ENCODE results near the gene RBM48.
"Not testable (repeated sequence)": the region's sequence is repeated elsewhere in the genome, so short reads cannot be mapped to it uniquely, and the experiment has no call there.

The RBM48 gene

DNA sequence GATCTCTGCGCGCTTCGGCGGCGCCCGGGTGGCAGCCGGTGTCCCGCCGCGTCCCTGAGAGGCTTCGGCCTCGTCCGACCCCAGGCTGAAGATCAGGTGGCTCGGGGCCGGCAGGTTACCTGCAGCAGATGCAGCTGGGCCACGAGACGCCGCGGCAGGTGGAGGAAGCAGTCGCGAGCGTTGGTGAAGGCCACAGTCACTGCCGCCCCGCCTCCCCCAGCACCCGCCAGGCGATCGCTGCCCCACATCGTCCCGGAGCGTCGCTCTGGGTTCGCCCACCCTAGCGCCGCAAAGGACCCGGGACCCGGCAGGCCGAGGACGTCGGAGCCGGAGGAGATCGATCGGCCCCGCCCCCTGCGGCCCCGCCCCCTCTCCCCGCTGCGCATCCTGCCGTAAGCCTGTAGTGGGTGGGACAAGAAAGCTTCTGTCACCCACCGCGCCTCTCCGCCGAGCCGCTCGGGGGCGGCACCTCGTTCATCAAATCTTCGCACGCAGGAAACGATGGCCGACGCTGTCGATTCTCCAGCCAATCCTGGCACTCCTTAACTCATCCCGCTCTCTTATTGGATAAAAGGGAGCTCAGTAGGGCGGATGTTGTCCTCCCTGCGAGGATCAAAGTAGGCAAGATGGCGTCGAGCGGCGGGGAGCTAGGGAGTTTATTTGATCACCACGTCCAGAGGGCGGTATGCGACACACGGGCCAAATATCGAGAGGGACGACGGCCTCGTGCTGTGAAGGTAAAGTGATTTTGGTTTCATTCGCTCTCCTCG is at the start of gene RBM48, which contains the start of gene PEX1:
Gene RBM48 (plus strand): TSS at position 608 of the 770 bp plus-strand sequence. CDS start 19 bp downstream, at position 627.
Gene PEX1 (minus strand): TSS at position 333 of the 770 bp plus-strand sequence. CDS start 85 bp downstream, at position 248.
- in situ Hi-C loops (cut with HindIII; ENCODE audit: low sequenced_read_pairs), result no loop called here

DNA sequence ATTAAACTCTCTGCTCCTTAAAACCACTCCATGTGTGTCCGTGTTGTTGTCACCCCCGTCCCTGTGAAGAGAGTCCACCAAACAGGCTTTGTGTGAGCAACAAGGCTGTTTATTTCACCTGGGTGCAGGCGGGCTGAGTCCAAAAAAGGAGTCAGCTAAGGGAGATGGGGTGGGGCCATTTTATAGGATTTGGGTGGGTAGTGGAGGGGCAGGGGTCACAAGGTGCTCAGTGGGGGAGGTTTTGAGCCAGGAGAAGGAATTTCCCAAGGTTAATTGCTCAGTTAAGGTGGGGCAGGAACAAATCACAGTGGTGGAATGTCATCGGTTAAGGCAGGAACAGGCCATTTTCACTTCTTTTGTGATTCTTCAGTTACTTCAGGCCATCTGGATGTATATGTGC is 49.4 kb upstream of the RBM48 start:
- in situ Hi-C loops (cut with HindIII; ENCODE audit: low sequenced_read_pairs), result not testable (repeated sequence)

DNA sequence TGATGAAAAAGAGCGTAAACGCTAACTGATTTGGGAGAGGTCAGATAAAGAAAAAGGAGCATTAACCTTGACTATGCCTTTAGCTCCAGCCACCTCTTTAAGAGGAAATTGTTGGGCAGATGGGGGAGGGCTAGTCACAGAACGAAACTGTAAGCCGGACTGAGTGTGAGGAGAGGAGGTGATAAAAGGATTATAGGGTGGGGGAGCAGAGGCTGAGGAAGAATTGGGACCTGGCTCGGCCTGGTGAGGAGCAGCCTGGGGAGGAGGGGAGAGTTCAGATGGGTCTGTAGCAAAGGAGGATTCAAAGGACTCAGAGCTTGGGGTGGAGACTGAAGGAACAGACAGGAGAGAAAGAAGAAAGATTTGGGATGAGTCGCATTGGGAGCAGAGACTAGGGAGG is 45.0 kb upstream of the RBM48 start:
- in situ Hi-C loops (cut with HindIII; ENCODE audit: low sequenced_read_pairs), result not testable (repeated sequence)

DNA sequence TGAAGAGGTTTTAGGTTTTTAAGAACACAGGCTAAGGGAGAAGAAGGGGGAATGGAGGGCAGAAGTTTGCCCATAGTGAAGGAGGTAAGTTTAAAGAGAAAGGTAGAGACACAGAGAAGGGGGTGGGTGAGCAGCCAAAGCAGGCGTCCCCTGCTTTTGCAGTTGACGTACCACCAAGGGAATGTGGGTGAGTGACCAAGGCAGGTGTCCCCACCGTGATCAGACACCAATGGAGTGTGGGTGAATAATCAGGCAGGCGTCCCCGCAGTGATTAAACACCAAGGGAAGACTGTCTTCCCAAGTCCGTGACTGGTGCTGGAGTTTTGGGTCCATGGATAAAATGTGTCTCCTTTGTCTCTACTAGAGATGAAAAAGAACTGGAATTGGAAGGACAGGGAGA is 44.4 kb upstream of the RBM48 start:
- in situ Hi-C loops (cut with HindIII; ENCODE audit: low sequenced_read_pairs), result not testable (repeated sequence)

DNA sequence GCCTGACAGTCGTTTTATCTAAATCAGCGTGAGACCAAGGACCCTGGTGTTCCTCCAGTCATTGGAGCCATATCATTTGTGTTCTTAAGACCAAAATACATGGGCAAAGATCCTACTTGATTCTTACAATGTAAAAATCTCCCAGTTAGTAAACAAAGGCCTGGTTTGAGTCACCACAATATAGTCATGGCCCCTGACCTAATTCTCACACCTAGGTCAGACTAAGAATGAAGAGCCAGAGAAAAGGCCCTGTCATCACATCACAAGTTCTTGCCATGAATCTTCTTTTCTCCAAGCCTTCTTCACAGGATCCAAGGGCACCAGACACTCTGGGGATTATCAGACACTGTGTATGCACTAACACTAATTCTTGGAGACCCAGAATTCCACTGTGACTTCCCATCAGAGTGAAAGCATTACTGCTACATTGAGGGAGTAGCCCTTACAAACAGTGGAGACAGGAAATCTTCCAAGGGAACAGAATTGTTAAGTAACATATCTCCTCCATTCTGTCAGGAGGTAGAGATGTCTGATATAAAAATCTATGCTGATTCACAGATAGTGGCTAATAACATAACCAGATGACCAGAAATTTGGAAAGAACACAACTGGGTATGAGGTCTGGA is 43.2 kb upstream of the RBM48 start:
- in situ Hi-C loops (cut with HindIII; ENCODE audit: low sequenced_read_pairs), result no loop called here

DNA sequence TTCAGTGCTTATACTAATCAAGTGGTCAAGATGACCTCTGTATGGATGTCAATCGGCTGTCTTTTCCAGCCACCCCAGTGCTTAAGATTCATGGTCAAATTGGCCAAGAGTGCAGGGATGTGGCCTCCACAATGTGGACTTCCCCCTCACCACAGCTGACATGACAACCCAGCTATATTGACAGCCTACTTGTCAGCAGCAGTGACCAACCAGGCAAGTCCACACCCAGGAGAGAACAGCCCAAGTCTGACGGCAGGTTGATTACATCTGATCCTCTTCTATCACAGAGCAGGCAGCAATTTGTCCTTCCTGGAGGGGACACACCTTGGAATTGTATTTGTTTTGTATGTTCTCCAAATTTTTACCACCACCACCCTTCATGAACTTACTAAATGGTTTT is 42.6 kb upstream of the RBM48 start:
- in situ Hi-C loops (cut with HindIII; ENCODE audit: low sequenced_read_pairs), result no loop called here

DNA sequence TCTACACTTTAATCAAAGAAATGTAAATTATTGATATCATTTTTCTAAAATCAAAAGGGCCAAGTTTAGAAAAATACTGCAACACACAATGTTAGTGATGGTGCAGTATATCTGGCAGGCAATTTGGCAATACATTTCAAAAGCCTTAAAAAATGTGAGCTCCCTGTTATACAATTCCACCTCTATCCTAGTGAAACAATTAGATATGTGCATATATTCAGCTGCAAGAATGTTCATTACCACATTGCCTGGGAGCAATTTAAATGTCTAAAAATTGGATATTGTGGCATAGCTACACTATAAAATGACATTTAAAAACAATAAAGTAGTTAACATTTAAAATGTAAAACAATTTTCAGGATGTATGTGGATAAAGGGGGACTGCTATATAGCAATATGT is 40.8 kb upstream of the RBM48 start:
- in situ Hi-C loops (cut with HindIII; ENCODE audit: low sequenced_read_pairs), result no loop called here

DNA sequence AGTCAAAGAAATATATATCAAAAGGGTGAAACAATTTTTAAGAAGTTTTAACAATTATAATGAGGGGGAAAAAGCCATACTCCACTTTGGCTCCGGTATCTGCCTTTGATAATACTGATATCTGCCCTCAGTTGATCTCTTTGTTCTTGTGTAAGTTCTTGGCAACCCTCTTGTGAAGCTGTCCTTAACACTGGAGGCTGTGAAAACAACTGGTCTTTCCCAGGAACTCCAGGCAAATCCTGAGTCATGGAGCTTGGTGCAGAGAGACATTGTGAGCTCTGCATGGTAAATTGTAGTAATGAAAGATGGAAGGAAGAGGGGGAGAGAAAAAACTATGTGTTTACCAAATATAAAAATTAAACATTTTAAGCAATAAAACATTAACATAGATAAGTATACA is 39.0 kb upstream of the RBM48 start:
- in situ Hi-C loops (cut with HindIII; ENCODE audit: low sequenced_read_pairs), result no loop called here

DNA sequence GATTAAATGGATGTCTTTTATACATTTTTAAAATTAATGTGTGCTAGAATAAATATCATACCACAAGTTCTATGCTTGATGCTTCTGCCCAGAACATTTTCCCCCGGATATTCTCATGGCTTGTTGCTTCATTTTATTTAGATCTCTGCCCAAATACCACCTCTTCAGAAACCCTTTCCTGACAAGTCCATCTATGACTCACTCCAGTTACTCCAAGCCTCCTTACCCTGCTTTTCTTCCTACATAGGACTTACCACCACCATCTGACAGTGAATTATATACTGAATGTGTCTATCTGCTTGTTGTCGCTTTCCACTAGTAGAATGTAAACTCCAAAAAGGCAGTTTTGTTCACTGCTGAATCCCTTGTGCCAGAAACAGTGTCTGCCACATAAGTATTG is 31.7 kb upstream of the RBM48 start:
- in situ Hi-C loops (cut with HindIII; ENCODE audit: low sequenced_read_pairs), result no loop called here

DNA sequence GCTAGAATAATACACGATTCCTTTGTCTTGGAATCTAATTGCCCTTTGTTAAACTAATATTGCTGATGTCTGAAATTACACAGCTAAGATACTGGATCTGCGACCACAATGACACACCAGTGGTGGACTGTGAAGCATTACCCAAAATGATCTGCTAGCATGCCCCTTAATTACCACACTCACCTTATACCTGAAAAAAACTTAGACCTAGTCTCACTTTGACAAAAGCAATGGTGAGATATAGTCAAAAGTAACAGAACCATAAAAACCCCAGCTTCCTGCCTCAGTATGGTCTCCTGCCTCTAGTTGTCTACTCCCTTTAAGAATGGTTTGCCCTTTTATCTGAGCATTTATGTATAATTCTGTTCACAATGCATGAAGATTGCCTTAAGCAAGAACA is 30.0 kb upstream of the RBM48 start:
- in situ Hi-C loops (cut with HindIII; ENCODE audit: low sequenced_read_pairs), result no loop called here

DNA sequence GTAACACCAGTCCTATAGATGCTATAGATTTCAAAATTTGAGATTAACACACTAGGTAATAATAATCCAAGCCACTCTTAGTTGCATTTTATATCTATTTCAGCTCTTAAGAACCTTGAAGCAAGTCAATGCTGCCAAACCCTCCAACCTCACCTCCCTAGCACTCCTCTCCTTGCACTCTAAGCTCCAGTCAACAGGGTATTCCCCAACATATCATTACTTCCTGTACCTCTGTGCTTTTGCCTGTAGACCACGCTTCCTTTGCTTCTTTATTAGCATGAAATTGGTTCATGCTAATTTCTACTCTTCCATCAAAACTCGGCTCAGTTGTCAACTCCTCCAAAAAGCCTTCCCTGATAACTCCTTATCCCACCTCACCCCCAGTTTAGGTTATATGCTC is 24.8 kb upstream of the RBM48 start:
- in situ Hi-C loops (cut with HindIII; ENCODE audit: low sequenced_read_pairs), result no loop called here

DNA sequence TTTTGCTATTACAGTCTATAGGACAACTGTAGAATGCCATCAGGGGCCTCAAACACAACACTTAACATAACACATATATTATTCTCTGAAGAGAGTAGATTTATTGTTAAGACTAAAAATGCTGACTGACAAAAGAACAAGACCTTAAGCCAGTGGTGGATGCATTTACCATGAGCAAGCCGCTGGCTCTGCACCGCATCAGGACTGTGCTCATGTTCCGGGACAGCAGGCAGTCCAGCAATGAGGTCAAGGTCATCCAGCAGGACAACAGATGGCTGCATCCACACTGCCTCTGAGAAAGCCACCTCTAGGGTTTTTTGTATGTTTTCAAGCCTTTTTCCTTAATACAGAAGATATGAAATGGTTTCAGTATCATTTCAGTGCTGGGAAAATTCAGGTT is 24.0 kb upstream of the RBM48 start:
- in situ Hi-C loops (cut with HindIII; ENCODE audit: low sequenced_read_pairs), result no loop called here

DNA sequence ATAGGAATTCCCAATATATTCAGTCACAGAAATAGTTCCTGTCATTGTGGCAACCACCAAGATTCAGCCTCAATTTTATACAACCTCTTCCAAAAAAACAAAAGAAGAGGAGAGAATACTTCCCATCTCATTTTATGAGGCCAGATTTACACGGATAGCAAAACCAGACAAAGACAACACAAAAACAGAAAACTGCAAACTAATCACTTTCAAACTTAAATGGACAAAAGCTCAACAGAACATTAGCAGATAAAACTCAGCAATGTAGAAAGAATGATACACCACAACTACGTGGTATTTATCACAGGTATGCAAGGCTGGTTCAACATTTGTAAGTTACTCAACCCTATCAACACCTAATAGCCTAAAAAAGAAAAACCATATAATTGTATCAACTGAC is 22.2 kb upstream of the RBM48 start:
- in situ Hi-C loops (cut with HindIII; ENCODE audit: low sequenced_read_pairs), result no loop called here

DNA sequence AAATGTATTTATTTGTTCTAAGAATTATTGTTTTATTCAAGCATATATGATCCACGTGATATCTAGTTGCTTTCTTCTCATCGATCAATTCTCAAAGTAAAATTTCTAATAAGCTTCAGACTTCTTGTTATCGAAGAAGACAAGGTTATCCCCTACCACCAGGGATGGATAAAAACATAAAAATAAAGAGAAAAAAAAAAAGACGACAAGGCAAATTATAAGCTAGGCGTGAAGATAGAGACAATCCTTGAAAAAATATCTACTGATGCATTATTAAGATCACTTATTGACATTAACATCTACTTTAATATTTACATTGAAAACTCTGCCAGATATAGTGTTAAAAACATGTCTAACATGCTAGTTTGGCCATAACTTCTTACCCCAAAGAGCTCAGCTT is 19.6 kb upstream of the RBM48 start:
- in situ Hi-C loops (cut with HindIII; ENCODE audit: low sequenced_read_pairs), result no loop called here

DNA sequence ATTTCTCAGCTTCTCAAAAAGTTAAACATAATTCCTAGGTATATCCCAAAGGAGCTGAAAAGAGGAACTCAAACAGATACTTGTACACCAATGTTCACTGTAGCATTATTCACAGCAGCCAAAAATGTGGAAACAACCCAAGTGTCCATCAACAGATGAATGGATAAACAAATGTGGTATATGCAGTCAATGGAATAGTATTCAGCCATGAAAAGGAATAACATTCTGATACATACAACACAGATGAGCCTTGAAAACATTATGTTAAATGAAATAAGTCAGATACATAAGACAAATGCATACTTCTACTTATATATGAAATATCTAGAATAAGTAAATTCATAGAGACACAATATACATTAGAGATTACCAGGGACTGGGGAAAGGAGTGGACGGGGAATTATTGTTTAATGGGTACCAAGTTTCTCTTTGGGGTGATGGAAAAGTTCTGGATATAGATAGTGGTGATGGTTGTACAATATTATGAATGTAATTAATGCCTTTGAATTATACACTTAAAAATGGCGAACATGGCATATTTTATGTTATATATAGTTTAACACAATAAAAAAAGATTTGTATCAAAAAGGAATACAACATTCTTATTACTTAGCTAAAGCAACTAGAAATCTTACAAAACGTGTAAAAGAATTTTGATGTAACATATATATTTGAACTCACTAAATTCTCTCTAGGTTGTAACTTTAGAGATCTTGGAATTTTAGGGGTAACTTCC is 15.3 kb upstream of the RBM48 start:
- in situ Hi-C loops (cut with HindIII; ENCODE audit: low sequenced_read_pairs), result no loop called here

DNA sequence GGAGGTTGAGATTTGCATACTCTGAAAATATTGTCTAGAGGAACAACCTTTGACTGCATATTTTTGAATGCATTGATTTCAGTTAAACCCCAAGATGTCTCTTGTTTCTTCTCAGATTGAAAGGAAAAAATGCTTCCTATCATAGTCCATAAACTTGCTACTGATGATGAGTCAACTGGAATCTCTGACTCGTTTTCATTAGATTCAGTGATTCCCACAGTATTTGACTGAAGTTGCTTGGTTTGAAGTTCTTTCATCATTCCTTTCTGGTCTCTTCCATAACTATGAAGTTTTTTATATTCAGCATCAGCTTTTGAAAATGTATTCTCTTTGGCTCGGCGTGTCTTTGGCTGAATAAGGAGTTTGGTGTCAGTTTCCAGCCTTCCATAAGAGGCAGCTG is 11.0 kb upstream of the RBM48 start:
- in situ Hi-C loops (cut with HindIII; ENCODE audit: low sequenced_read_pairs), result no loop called here

DNA sequence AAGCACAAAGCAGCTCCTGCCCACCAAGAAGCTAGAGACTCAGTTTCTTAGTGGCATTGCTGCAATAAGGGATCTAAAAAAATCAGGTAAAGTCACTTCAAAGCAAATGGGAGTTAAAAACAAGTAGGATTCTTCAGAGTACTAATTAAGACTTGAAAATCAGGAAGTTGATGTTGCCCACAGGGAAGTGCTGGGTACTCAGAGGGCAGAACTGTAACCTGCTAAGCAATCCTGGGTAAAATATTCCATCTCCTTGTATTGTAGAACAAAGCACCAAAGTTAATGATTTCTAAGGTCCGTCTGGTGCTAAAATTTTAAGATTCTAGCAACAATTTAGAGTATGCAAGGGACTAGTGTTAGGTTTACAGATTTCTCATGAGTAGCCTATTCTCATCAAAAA is 8.6 kb upstream of the RBM48 start:
- in situ Hi-C loops (cut with HindIII; ENCODE audit: low sequenced_read_pairs), result no loop called here

DNA sequence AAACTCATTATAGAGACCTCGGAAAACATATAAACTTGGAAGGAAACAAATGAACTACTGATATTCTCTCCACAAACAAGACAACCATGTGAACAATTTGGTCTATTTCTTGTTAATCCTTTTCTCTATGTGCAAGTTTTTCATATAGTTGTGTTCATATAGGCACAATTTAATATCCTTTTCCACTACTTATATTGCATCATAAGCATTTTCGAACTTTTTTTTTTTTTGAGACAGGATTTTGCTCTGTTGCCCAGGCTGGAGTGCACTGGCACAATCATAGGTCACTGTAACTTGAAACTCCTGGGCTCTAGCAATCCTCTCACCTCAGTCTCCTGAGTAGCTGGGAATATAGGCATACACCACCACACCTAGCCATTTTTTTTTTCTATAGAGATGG is 5.5 kb upstream of the RBM48 start:
- in situ Hi-C loops (cut with HindIII; ENCODE audit: low sequenced_read_pairs), result no loop called here

DNA sequence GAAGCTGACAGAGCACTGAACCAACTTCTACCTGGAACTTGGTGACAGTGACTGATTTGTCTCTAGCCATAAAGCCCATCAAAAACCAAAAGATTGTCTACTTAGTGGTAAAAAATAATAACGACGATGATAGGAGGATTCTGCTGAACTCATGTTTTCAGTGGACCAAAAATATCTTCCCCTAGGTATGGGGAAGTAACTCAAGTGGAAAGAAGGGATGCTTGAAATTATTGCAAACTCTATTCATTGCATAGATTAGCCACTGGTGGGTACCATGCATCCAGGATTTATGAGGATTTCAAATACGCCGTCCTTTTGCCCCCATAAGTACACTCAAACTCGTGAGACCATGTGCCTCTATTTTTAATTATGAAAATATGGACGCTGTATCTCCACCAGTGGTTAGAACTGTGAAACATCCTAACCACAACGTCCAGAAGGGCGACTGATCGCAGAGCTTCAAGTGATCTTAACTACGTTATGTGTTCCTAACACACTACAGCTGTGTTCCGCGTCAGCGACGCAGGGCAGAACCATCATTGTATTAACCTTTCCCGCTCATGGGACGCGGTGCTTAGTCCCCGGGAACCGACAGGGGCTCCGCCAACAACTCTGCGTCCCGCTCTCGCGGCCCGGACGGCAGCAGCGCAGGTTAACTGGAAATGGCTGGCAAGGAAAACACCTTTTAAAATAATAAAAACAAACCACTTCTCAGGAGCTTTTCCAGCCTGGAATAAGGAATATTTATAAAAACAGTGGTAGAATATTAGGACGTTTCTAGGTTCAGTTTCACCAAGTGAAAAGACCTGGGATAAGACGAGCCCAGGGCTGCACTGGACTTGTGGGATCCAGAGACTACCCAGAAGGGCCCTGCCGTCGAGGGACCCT is 1.1 kb upstream of the RBM48 start:
- in situ Hi-C loops (cut with HindIII; ENCODE audit: low sequenced_read_pairs), result no loop called here

DNA sequence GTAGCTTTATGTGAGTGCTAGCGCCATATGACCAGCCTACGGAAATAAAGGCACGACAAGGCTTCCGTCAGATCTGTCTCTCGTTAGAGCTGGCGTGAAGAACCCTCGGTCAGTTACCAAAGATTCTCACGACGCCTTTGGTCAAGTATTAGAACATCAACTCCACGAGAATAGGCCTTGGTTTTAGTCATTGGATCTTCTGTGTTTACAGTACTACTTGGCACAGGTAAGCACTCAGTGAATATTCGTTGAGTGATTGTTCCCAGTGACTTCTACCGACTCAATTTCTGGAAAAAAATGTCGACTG is 316 bp downstream of the RBM48 start:
- in situ Hi-C loops (cut with HindIII; ENCODE audit: low sequenced_read_pairs), result no loop called here

DNA sequence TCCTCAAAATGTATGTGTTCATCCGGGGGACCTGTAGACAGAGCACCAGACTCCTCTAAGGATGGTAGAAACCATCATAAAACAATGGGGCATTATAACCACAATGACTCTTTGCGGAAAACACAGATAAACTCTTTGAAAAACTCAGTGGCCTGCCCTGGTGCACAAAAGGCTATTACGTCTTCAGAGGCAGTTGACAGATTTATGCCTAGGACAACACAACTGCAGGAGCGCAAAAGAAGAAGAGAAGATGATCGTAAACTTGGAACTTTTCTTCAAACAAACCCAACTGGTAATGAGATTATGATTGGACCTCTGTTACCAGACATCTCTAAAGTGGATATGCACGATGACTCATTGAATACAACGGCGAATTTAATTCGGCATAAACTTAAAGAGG is 6.0 kb downstream of the RBM48 start:
- in situ Hi-C loops (cut with HindIII; ENCODE audit: low sequenced_read_pairs), result no loop called here

Measured in DLD1 (cell line).